LNCaP clone FGC (cell line): ENCODE results near the gene EBLN2.

Experiments used
- DNase-seq: peaks from one replicate; pipeline ENCODE4 v3.0.0-alpha.2; 2011; ENCODE audit warnings: low read depth
- H3K4me3 ChIP-seq: 2 replicates; pipeline ENCODE4 v1.5.1; 2011; ENCODE audit warnings: mild to moderate bottlenecking, low read depth, low read length, control low read depth
- CTCF ChIP-seq: IDR thresholded peaks from 2 replicates; pipeline ENCODE4 v1.5.1; 2012; ENCODE audit warnings: mild to moderate bottlenecking; ENCODE audit not compliant: control insufficient read depth, insufficient read depth; ENCODE audit errors: extremely low read depth

EBLN2 gene

GRCh38 chr3:73061416-73061815 lies at the start of gene EBLN2:
EBLN2 (plus strand) TSS chr3:73061659; CDS start chr3:73062082, 423 bp downstream.
- DNase-seq, result no peak
- no peak for TF ChIP-seq CTCF
- H3K4me3 ChIP-seq, result no peak within 1 kb of the TSS

GRCh38 chr3:73018298-73018697 lies 43.2 kb upstream of the EBLN2 start:
- no peak overlapping the region for H3K4me3 ChIP-seq
- DNase-seq, result no peak
- TF ChIP-seq CTCF, result no peak

- TF ChIP-seq CTCF, result no peak
- no peak for DNase-seq
- H3K4me3 ChIP-seq, result no peak overlapping the region
Measured at GRCh38 chr3:73018790-73019441, 42.5 kb upstream of the EBLN2 start.

- no peak overlapping the region for H3K4me3 ChIP-seq
- no peak for DNase-seq
- no peak for TF ChIP-seq CTCF
Measured at GRCh38 chr3:73021301-73021835, 40.1 kb upstream of the EBLN2 start.

- TF ChIP-seq CTCF, result no peak
- no peak for DNase-seq
- H3K4me3 ChIP-seq, result no peak overlapping the region
Measured at GRCh38 chr3:73024836-73025235, 36.6 kb upstream of the EBLN2 start.

- no peak overlapping the region for H3K4me3 ChIP-seq
- TF ChIP-seq CTCF, result no peak
- DNase-seq, result no peak
Measured at GRCh38 chr3:73026111-73026759, 35.2 kb upstream of the EBLN2 start.
